Left kidney (tissue), 2 donors: ENCODE data around the gene SPRR3. TPM values are rescaled to one million over a fixed set of nuclear protein-coding genes. Genes with fewer than 3 reads are reported as not detected.
"Not testable (repeated sequence)": the region's sequence is repeated elsewhere in the genome, so short reads cannot be mapped to it uniquely, and the experiment has no call there.

Experiments used
- DNase-seq: peaks from one replicate; pipeline ENCODE4 v3.0.0-alpha.2; 2013
- polyA plus RNA-seq: library from polyadenylated mRNA; unstranded; fragments of 120-200 nt; gene quantifications from one replicate; pipeline ENCODE4 v1.2.1, GENCODE V29; 2013; ENCODE audit not compliant: insufficient read length

SPRR3 gene
- polyA plus RNA-seq, 1 donor = not detected

- no peak for DNase-seq
Measured at GRCh38 chr1:152983234-152983633, 18.3 kb upstream of the SPRR3 start.

- no peak for DNase-seq
Measured at GRCh38 chr1:152983743-152984142, 17.8 kb upstream of the SPRR3 start, which contains the start of gene SPRR1A. TSS of gene SPRR1A (plus strand) at chr1:152984081. CDS start at chr1:152985231, 1,150 bp downstream.

DNA sequence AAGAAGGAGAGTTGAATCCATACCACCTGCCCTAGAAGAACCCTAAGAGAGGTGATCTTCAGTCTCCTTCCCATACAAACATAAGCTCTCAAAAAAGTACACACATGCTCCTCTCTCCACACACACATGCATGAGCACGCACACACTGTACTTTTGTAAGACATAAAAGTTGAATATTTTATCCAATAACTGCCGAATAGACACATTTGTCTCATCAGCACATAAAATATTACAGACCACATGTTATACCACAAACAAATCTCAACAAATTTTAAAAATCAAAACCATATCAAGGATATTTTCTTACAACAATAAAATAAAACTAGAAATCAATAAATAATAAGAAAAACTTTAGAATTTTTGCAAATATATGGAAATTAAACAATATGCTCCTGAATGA is 15.0 kb upstream of the SPRR3 start:
- DNase-seq = no peak

GRCh38 chr1:152993186-152993585 is 8.4 kb upstream of the SPRR3 start:
- DNase-seq = no peak

DNA sequence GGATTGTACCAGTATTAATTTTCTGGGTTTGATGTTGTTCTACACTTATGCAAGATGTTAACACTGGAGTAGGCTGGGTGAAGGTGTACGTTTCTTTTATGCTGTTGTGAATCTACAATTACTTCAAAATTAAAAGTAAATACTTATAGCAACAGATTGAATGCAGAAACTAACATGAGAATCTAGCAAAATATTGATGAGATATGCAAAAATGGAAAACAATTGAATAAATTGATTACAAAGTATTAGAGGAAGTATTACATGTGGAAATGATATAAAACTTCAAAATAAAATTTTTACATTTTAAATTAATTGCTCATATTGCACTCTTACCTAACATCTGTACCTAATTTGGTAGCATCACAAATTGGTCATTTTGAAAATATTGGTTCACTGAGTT is 5.7 kb upstream of the SPRR3 start:
- no peak for DNase-seq

DNA sequence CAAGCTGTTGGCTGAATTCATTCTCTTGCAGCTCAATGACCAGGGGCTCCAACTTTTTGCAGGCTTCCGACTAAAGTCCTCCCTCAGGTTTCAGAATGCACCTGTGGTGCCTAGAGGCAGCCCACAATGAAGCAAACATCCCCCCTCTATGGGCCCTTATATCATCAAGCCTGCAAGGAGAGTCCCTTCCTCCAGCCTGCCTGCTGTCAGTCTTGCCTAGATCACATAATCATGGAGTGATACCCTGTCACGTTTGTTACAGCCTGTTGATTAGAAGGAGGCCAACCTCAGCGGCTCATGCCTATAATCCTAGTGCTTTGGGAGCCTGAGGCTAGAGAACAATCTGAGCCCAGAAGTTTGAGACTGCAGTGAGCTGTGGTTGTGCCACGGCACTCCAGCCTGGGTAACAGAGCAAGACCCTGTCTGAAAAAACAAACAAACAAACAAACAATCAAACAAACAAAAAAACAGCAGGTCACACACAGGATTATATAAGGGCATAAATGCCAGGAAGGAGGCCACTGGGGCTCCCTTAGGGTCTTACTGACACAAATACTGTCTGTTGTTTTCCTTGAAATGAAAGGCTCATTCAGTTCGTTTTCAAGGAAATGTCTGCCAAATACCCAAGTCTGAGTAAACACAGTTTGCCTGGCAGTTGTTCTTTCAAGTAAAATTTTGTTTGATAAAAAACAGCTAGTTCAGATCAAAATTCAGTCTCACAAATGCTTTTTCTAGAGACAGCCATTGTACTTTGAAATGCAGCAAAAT is 4.7 kb upstream of the SPRR3 start:
- no peak for DNase-seq

- no peak for DNase-seq
Measured at GRCh38 chr1:152997901-152998300, 3.6 kb upstream of the SPRR3 start.

DNA sequence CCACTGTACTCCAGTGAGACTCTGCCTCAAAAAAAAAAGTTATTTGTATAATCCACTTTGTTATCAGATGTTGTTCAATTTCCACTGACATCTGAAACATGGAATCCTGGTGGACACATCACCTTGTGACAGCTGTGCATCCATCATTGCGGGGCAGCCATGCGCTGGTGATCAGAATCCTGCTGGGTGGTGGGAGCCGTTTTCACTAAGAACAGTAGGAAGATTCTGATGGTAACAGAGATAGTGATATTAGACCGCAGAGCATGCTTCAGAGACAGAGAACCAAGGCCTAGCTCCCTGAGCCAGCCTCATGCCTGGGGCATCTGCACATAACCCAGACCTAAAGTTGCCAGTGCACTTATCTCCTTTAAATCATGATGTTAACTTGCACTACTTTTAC is 3.1 kb upstream of the SPRR3 start:
- no peak for DNase-seq

GRCh38 chr1:152999818-153000217 is 1.7 kb upstream of the SPRR3 start:
- DNase-seq = no peak

- no peak for DNase-seq
Measured at GRCh38 chr1:153000294-153000693, 1.3 kb upstream of the SPRR3 start.

GRCh38 chr1:153011235-153011758 is 9.7 kb downstream of the SPRR3 start:
- DNase-seq = not testable (repeated sequence)

- not testable (repeated sequence) for DNase-seq
Measured at GRCh38 chr1:153021829-153022228, 20.3 kb downstream of the SPRR3 start.

DNA sequence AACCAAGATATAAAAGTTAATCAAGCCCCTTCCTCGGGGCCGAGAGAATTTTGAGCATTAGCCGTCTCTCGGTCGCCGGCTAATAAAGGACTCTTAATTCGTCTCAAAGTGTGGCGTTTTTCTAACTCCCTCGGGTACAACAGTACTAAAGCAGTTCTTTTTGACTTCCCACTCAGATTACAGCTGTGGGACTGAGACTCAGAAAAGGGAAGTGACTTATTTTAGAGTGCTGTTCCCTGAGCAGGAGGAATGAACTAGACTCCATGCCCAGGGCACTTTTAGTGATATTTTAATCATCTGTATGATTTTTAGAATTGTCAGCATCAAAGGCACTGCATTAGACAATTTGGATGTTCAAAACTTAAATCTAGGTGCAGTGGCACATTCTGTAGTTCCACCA is 20.8 kb downstream of the SPRR3 start:
- not testable (repeated sequence) for DNase-seq

GRCh38 chr1:153023109-153023508 is 21.6 kb downstream of the SPRR3 start:
- DNase-seq = no peak

GRCh38 chr1:153024413-153024812 is 22.9 kb downstream of the SPRR3 start:
- no peak for DNase-seq

GRCh38 chr1:153025797-153026196 is 24.2 kb downstream of the SPRR3 start:
- DNase-seq = no peak

- DNase-seq = no peak
Measured at GRCh38 chr1:153028766-153029165, 27.2 kb downstream of the SPRR3 start.

GRCh38 chr1:153030895-153031294 is 29.3 kb downstream of the SPRR3 start, which contains the start of gene SPRR1B:
TSS of gene SPRR1B (plus strand) at chr1:153031203. CDS start at chr1:153032346, 1,143 bp downstream.
- DNase-seq = no peak

DNA sequence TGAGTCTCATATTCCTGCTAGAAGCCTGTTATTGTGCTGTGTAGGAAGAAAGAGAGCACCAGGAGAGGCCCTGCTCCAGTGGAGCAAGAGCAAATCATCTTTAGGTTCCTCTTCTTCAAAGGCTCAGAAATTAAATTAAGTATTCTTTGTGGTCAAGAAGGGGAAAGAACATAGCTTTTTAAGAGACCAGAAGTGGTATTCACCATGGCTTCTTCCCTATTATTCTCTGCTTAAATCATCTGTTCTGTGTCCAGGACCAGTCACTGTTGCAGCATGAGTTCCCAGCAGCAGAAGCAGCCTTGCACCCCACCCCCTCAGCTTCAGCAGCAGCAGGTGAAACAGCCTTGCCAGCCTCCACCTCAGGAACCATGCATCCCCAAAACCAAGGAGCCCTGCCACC is 30.5 kb downstream of the SPRR3 start:
- no peak for DNase-seq

DNA sequence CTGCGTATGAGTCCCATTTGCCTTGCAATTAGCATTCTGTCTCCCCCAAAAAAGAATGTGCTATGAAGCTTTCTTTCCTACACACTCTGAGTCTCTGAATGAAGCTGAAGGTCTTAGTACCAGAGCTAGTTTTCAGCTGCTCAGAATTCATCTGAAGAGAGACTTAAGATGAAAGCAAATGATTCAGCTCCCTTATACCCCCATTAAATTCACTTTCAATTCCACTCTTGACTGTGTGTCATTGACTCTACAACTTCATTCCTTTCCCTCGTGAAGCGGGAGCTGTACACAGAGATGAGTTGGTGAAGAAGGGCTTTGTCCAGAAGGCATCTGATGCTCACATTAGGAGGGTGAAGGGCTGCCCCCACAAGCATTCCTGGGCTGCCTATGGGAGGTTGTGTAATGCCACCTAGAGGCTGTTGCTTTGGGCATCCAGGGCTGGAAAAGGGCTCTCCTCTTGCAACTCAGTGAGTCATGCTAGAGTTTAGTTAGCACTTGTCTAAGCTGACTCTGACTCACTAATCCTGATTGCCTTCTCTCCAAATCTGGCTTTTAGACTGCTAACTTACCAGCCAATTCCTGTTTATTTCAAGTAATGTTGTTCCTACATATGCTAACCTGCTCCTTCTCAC is 31.2 kb downstream of the SPRR3 start:
- peak; percentile 13 for DNase-seq

DNA sequence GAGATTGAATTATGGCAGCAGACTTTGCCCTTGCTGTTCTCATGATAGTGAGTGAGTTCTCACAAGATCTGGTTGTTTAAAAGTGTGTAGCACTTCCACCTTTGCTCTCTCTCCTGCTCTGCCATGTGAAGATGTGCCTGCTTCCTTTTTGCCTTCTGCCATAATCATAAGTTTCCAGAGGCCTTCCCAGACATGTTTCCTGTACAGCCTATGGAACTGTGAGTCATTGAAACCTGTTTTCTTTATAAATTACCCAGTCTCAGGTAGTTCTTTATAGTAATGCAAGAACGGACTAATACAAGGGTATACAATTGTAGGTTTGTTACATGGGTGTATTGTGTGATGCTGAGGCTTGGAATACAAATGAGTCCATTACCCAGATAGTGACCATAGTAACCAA is 33.7 kb downstream of the SPRR3 start:
- DNase-seq = no peak

DNA sequence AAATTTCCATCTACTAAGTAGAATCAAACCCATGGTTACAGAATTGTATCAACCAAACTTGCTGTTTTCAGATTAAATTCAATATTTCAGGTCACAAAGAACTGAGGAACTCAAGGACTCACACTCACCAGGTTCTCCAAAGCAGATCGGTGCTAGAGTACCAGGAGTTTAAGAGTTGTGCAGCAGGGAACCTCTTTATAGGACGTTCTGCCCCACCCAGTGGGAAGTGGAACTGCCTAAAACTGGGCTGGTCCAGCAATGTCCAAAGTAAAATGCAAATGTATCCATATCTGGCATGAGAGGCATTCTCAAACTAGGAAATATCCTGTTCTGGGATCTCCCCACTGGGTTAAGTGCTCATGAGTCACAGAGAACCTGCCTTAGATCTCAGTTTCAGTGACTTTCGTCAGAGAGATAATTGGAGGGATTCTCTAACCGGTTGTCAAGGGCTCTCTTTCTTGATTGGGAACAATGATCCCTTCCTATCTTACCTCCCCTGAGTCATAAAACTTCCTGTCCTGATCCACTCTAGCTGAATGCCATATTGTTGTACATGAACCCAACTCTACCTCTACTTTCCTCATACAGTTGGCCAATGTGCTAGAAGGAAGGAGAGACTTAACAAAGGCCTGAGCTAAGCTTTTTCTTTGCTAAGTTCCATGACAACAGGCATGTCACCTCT is 39.5 kb downstream of the SPRR3 start, which contains the start of gene SPRR2D:
TSS of gene SPRR2D (minus strand) at position 171 of the 682 bp plus-strand sequence. CDS start 774 bp downstream, outside the sequence.
- DNase-seq = no peak

DNA sequence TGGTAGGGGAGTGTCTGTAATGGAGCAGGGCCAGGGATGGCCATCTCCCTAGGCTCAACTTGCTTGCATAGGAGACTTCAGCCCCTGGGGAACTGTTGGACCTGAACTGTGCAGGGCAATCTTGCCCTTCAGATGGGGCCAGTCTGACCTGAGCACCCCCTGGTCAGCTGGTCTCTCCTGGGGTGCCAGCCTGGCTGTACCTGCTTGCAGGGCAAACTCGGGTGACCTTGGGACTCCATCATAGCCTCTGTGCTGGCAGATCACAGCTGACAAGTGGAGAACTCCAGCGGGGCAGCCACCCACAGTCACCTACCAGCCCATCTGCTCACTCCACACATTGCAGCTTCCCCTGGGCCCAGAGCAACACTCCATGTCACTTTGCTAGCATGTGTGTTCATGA is 47.7 kb downstream of the SPRR3 start:
- no peak for DNase-seq
